MM.1S (cell line): ENCODE data around the gene CEP70.
"Not testable (repeated sequence)": the region's sequence is repeated elsewhere in the genome, so short reads cannot be mapped to it uniquely, and the experiment has no call there.

Experiments used
- DNase-seq: peaks from one replicate; pipeline ENCODE4 v3.0.0-alpha.2; 2015
- H2AFZ ChIP-seq: fragments of 300-600 bp; sonication (generic); 2 replicates; pipeline ENCODE4 v1.6.0; 2016; ENCODE audit warnings: antibody characterized with exemption, low read length
- H3F3A ChIP-seq: fragments of 300-600 bp; sonication (generic); 2 replicates; pipeline ENCODE4 v1.6.1; 2016; ENCODE audit warnings: mild to moderate bottlenecking, antibody characterized with exemption, low read length, moderate library complexity, mixed read lengths; ENCODE audit not compliant: insufficient read depth
- H3K27ac ChIP-seq: fragments of 300-600 bp; sonication (generic); 2 replicates; pipeline ENCODE4 v1.5.1; 2016; ENCODE audit warnings: mild to moderate bottlenecking, low read length
- H3K27me3 ChIP-seq: fragments of 300-600 bp; sonication (generic); replicated peaks from 2 replicates; pipeline ENCODE4 v1.6.0; 2016; ENCODE audit warnings: low read length; ENCODE audit not compliant: insufficient read depth
- H3K36me3 ChIP-seq: fragments of 300-600 bp; sonication (generic); replicated peaks from 2 replicates; pipeline ENCODE4 v1.6.1; 2016; ENCODE audit warnings: mild to moderate bottlenecking, low read length, mixed read lengths; ENCODE audit not compliant: insufficient read depth
- H3K4me1 ChIP-seq: fragments of 300-600 bp; sonication (generic); 2 replicates; pipeline ENCODE4 v1.6.1; 2016; ENCODE audit warnings: low read length, mixed read lengths
- H3K4me2 ChIP-seq: fragments of 300-600 bp; sonication (generic); 2 replicates; pipeline ENCODE4 v1.6.0; 2016; ENCODE audit warnings: low read depth, low read length
- H3K4me3 ChIP-seq: fragments of 300-600 bp; sonication (generic); 2 replicates; pipeline ENCODE4 v1.5.1; 2016; ENCODE audit warnings: low read length, mixed read lengths
- H3K79me2 ChIP-seq: fragments of 300-600 bp; sonication (generic); 2 replicates; pipeline ENCODE4 v1.6.1; 2016; ENCODE audit warnings: mixed run types, low read length, mixed read lengths
- H3K9ac ChIP-seq: fragments of 300-600 bp; sonication (generic); 2 replicates; pipeline ENCODE4 v1.6.1; 2016; ENCODE audit warnings: low read length, mixed read lengths
- H3K9me2 ChIP-seq: fragments of 300-600 bp; sonication (generic); replicated peaks from 2 replicates; pipeline ENCODE4 v1.6.1; 2016; ENCODE audit warnings: mild to moderate bottlenecking, low read length, mixed read lengths; ENCODE audit not compliant: insufficient read depth
- H3K9me3 ChIP-seq: fragments of 300-600 bp; sonication (generic); replicated peaks from 2 replicates; pipeline ENCODE4 v1.6.1; 2016; ENCODE audit warnings: mild to moderate bottlenecking, low read length, mixed read lengths; ENCODE audit not compliant: insufficient read depth
- H4K20me1 ChIP-seq: fragments of 300-600 bp; sonication (generic); 2 replicates; pipeline ENCODE4 v1.6.1; 2016; ENCODE audit warnings: mild to moderate bottlenecking, low read length, moderate library complexity, mixed read lengths; ENCODE audit not compliant: insufficient read depth
- CTCF ChIP-seq: fragments of 300-600 bp; sonication (generic); IDR thresholded peaks from 2 replicates; pipeline ENCODE4 v1.5.1; 2016; ENCODE audit warnings: antibody characterized with exemption, low read length, mixed read lengths
- EZH2 ChIP-seq: fragments of 300-600 bp; sonication (generic); optimal IDR thresholded peaks from 2 replicates; pipeline ENCODE3; 2017; ENCODE audit warnings: low read depth, mild to moderate bottlenecking, antibody characterized with exemption, low read length, mixed read lengths
- EZH2phosphoT487 ChIP-seq: fragments of 300-600 bp; sonication (generic); IDR thresholded peaks from 2 replicates; pipeline ENCODE4 v1.6.1; 2018; ENCODE audit warnings: antibody characterized with exemption, low read length

The CEP70 gene

DNA sequence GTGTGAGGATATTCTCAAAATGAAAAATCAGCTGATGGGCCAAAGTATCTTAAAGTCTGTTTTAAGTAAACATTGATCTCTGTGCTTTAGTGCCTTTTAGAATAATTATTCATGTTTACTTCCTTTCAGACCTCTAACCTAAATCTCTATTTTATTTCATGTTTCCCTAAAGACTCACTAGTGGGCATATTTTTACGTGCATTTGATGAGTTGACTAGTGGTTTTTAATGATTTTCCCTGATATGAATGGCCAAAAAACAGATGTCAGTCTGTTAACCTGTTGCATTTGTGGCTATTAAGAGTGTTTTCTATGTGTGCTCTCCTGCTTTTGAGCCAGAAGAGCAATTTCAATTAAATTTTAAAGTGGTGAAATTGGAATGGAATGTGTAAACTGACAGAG, 21.4 kb upstream of the CEP70 start:
- Histone ChIP-seq H3F3A (no peaks in the 10 kb centered on the region), H3K4me2 (no peak overlapping the region), H3K9ac (no peak overlapping the region), H3K4me1 (no peaks in the 10 kb centered on the region), H3K9me2 (no peaks in the 10 kb centered on the region), H3K4me3 (no peak overlapping the region), H4K20me1 (no peaks in the 10 kb centered on the region), H3K27ac (no peak overlapping the region), H3K27me3 (no peaks in the 10 kb centered on the region), H3K9me3 (no peaks in the 10 kb centered on the region), H3K36me3 (no peaks in the 10 kb centered on the region), H2AFZ (no peak overlapping the region), H3K79me2 (0 out of 2 replicates have a peak, but pooled peaks cover 2% of the 10 kb centered on the region)
- no peak for TF ChIP-seq EZH2
- TF ChIP-seq CTCF, result no peak
- TF ChIP-seq EZH2phosphoT487, result no peak
- no peak for DNase-seq

DNA sequence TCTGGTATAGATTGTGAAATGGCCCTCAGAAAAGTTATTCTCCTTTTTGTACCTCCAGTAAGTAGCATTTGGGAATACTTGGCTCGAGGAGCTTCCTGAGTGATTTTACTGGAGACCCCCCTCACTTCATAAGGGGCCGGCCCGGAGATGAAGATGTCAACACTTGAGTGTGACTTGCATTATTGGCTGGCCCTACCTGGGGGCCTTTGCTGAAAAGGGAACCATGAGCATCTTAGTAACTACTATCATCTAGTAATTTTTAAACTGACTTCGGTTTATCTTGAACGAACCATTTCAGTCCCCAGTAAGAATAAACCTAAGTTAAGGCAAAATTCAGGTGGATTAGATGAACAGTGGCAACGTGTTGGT, 15.8 kb upstream of the CEP70 start:
- H3K9me3 ChIP-seq, result no peaks in the 10 kb centered on the region
- H3K9ac ChIP-seq, result no peak overlapping the region
- H4K20me1 ChIP-seq, result no peaks in the 10 kb centered on the region
- DNase-seq, result no peak
- H3K4me2 ChIP-seq, result peak overlapping the region; percentile 79
- H3K36me3 ChIP-seq, result no peaks in the 10 kb centered on the region
- H2AFZ ChIP-seq, result peak overlapping the region; percentile 60; the same call in 1 of the 2 replicates
- H3K4me3 ChIP-seq, result peak overlapping the region; percentile 64
- TF ChIP-seq EZH2phosphoT487, result no peak
- no peak for TF ChIP-seq CTCF
- no peak for TF ChIP-seq EZH2
- H3K9me2 ChIP-seq, result no peaks in the 10 kb centered on the region
- no peaks in the 10 kb centered on the region for H3K4me1 ChIP-seq
- no peak overlapping the region for H3K27ac ChIP-seq
- peaks cover 10% of the 10 kb centered on the region for H3K79me2 ChIP-seq
- no peaks in the 10 kb centered on the region for H3K27me3 ChIP-seq
- H3F3A ChIP-seq, result peaks cover 3% of the 10 kb centered on the region; the same call in 1 of the 2 replicates

DNA sequence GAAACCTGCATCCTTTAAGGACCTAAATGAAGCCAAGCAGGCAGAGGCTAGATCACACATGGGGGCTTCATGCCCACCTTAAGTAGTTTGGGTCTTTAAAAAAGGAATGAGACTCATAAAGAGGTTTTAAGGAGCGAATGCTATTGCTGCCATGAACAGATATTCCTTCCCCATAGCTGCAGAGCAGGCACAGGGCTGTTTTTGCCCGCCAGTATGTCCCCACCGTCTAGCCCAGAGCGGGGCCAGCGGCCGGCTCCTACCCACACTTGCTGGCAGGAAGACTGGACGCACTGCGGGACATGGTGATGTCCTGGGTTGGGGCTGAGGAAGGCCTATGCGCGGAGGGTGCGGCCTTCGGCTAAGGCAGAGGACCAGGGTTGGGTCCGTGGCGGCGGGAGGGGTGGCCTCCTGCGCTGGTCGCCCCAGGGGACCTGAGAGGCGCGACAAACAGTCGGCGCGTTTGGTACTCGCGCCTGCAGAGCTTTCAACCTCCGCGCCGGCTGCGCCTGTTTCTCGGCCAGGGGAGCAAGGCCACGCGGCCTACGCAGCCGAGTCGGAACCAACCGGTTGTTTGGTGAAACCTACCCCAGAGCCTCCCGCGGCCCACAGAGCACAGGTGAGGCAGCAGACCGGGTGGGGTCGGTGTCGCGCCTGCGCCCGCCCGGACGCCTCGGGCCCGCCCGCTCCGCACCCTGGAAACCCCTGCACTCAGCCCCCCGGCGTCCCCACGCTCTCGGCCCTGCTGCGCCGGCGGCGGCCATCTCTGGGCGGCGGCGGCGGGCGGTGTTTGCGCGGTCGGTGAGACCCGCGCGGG, 14.5 kb upstream of the CEP70 start, which contains the start of gene FAIM:
Gene FAIM, plus strand, starts transcription at position 450 of the 814 bp plus-strand sequence. CDS start 10,956 bp downstream, outside the sequence.
- Histone ChIP-seq H2AFZ (peak within 1 kb of the TSS; percentile 88), H3K36me3 (no peaks in the 10 kb centered on the region), H3K9me3 (no peaks in the 10 kb centered on the region), H3K4me3 (peak within 1 kb of the TSS; percentile 64), H3K27ac (peak within 1 kb of the TSS; percentile 61; the same call in 1 of the 2 replicates), H3K79me2 (peaks cover 10% of the 10 kb centered on the region), H3F3A (peaks cover 3% of the 10 kb centered on the region; the same call in 1 of the 2 replicates), H3K9ac (peak within 1 kb of the TSS; percentile 83), H3K4me2 (peak within 1 kb of the TSS; percentile 79), H4K20me1 (no peaks in the 10 kb centered on the region), H3K4me1 (no peaks in the 10 kb centered on the region), H3K9me2 (no peaks in the 10 kb centered on the region), H3K27me3 (no peaks in the 10 kb centered on the region)
- TF ChIP-seq EZH2 (no peak), CTCF (no peak), EZH2phosphoT487 (no peak)
- DNase-seq, result peak; percentile 68

- not testable (repeated sequence) for H3K4me1 ChIP-seq, DNase-seq, H3K79me2 ChIP-seq, H3K27ac ChIP-seq, H3K9me2 ChIP-seq, H3K9me3 ChIP-seq, H3F3A ChIP-seq, H4K20me1 ChIP-seq, H3K27me3 ChIP-seq, H3K4me3 ChIP-seq, H2AFZ ChIP-seq, H3K36me3 ChIP-seq, H3K4me2 ChIP-seq, H3K9ac ChIP-seq
Measured at GRCh38 chr3:138604106-138604595, 10.1 kb upstream of the CEP70 start.

DNA sequence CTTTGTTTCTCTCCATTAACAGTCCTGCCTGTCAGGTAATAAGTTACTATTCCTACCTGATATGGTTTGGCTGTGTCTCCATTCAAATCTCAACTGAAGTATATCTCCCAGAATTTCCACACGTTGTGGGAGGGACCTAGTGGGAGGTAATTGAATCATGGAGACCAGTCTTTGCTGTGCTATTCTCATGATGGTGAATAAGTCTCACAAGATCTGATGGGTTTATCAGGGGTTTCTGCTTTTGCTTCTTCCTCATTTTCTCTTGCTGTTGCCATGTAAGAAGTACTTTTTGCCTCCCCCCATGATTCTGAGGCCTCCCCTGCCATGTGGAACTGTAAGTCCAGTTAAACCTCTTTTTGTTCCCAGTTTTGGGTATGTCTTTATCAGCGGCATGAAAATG, 7.6 kb upstream of the CEP70 start:
- not testable (repeated sequence) for H3K36me3 ChIP-seq, H2AFZ ChIP-seq, H3K79me2 ChIP-seq, H3F3A ChIP-seq, H3K4me2 ChIP-seq, H4K20me1 ChIP-seq, DNase-seq, H3K27ac ChIP-seq, H3K27me3 ChIP-seq, H3K9me2 ChIP-seq, H3K9me3 ChIP-seq, H3K9ac ChIP-seq, H3K4me3 ChIP-seq
- peaks cover 14% of the 10 kb centered on the region for H3K4me1 ChIP-seq
